Liver (tissue), 9 donors: Measurements from ENCODE around the gene ADCY10. TPM values are rescaled to one million over a fixed set of nuclear protein-coding genes. Genes with fewer than 3 reads are reported as not detected.

Source experiments
- DNase-seq: peaks from one replicate; pipeline ENCODE4 v3.0.0-alpha.2; 2017; ENCODE audit warnings: low spot score
- H3K27ac ChIP-seq, 2 donors: one replicate each; pipeline ENCODE4 v1.7.0; 2013; ENCODE audit warnings: inconsistent platforms in 2 of 2, low read length in 2 of 2, control low read depth in 1 of 2, low read depth in 1 of 2, mild to moderate bottlenecking in 1 of 2
- H3K27me3 ChIP-seq, 4 donors: one replicate each; pipeline versions ENCODE4 v1.6.1 to v1.7.0; 2013; ENCODE audit warnings: low read length in 3 of 4, inconsistent platforms in 1 of 4, mild to moderate bottlenecking in 1 of 4, moderate library complexity in 1 of 4; ENCODE audit not compliant: control insufficient read depth in 4 of 4, insufficient read depth in 4 of 4
- H3K36me3 ChIP-seq, 4 donors: one replicate each; pipeline versions ENCODE4 v1.6.1 to v1.7.0; 2013; ENCODE audit warnings: low read length in 3 of 4, mild to moderate bottlenecking in 3 of 4, low read depth in 1 of 4, moderate library complexity in 1 of 4; ENCODE audit not compliant: control insufficient read depth in 4 of 4, insufficient read depth in 3 of 4
- H3K4me1 ChIP-seq, 4 donors: one replicate each; pipeline versions ENCODE4 v1.6.1 to v1.7.0; 2013; ENCODE audit warnings: low read length in 3 of 4, mild to moderate bottlenecking in 3 of 4, moderate library complexity in 1 of 4; ENCODE audit not compliant: control insufficient read depth in 4 of 4, insufficient read depth in 4 of 4
- H3K4me3 ChIP-seq, 3 donors: one replicate each; pipeline versions ENCODE4 v1.6.1 to v1.7.0; 2013; ENCODE audit warnings: low read length in 3 of 3, control low read depth in 1 of 3, low read depth in 1 of 3, mild to moderate bottlenecking in 1 of 3
- H3K9ac ChIP-seq, 2 donors: one replicate each; pipeline ENCODE4 v1.7.0; 2013; ENCODE audit warnings: low read length in 2 of 2, mild to moderate bottlenecking in 2 of 2, moderate library complexity in 2 of 2, control low read depth in 1 of 2, low read depth in 1 of 2
- H3K9me3 ChIP-seq, 4 donors: one replicate each; pipeline versions ENCODE4 v1.6.1 to v1.7.0; 2013; ENCODE audit warnings: low read length in 3 of 4; ENCODE audit not compliant: control insufficient read depth in 4 of 4
- CTCF ChIP-seq: fragments of 150-350 bp; IDR thresholded peaks from 2 replicates; pipeline ENCODE4 v1.5.1; 2017; ENCODE audit warnings: improper control_type of control experiment, low read depth, low read length; ENCODE audit not compliant: missing input control
- EGR1 ChIP-seq, 2 donors: IDR thresholded peaks; 2 replicates each; pipeline ENCODE4 v1.6.1; 2016 to 2018; ENCODE audit warnings: antibody characterized with exemption in 2 of 2, low read depth in 2 of 2
- FOXA1 ChIP-seq: IDR thresholded peaks from 2 replicates; pipeline ENCODE4 v1.6.1; 2016; ENCODE audit warnings: antibody characterized with exemption
- FOXA2 ChIP-seq: IDR thresholded peaks from 2 replicates; pipeline ENCODE4 v1.6.1; 2016; ENCODE audit warnings: antibody characterized with exemption
- GABPA ChIP-seq, 2 donors: IDR thresholded peaks in 1 of 2; conservative IDR thresholded peaks in 1 of 2; 2 replicates each; pipeline ENCODE4 v1.6.1; 2016; ENCODE audit warnings: antibody characterized with exemption in 2 of 2, mild to moderate bottlenecking in 1 of 2, moderate library complexity in 1 of 2
- HNF4A ChIP-seq, 2 donors: conservative IDR thresholded peaks; 2 replicates each; pipeline ENCODE4 v1.6.1; 2016; ENCODE audit warnings: antibody characterized with exemption in 2 of 2, mild to moderate bottlenecking in 2 of 2
- HNF4G ChIP-seq: IDR thresholded peaks from 2 replicates; pipeline ENCODE4 v1.6.1; 2016; ENCODE audit warnings: antibody characterized with exemption
- JUND ChIP-seq, 2 donors: IDR thresholded peaks; 2 replicates each; pipeline ENCODE4 v1.6.1; 2016; ENCODE audit warnings: antibody characterized with exemption in 2 of 2
- MAX ChIP-seq: IDR thresholded peaks from 2 replicates; pipeline ENCODE4 v1.6.1; 2016; ENCODE audit warnings: antibody characterized with exemption
- NR2F2 ChIP-seq: IDR thresholded peaks from 2 replicates; pipeline ENCODE4 v1.6.1; 2016; ENCODE audit warnings: antibody characterized with exemption
- RAD21 ChIP-seq, 2 donors: IDR thresholded peaks; 2 replicates each; pipeline ENCODE4 v1.6.1; 2016; ENCODE audit warnings: antibody characterized with exemption in 2 of 2, mild to moderate bottlenecking in 2 of 2
- REST ChIP-seq: IDR thresholded peaks from 2 replicates; pipeline ENCODE4 v1.6.1; 2016; ENCODE audit warnings: antibody characterized with exemption, mild to moderate bottlenecking
- RXRA ChIP-seq, 2 donors: IDR thresholded peaks; 2 replicates each; pipeline ENCODE4 v1.6.1; 2017 to 2018; ENCODE audit warnings: antibody characterized with exemption in 2 of 2, mild to moderate bottlenecking in 1 of 2
- SP1 ChIP-seq: IDR thresholded peaks from 2 replicates; pipeline ENCODE4 v1.6.1; 2018; ENCODE audit warnings: antibody characterized with exemption, mild to moderate bottlenecking
- TAF1 ChIP-seq: conservative IDR thresholded peaks from 2 replicates; pipeline ENCODE4 v1.6.1; 2016; ENCODE audit warnings: antibody characterized with exemption, mild to moderate bottlenecking
- YY1 ChIP-seq: IDR thresholded peaks from 2 replicates; pipeline ENCODE4 v1.6.1; 2016; ENCODE audit warnings: antibody characterized with exemption, mild to moderate bottlenecking
- WGBS: extraction: QIAGEN DNeasy Blood & Tissue Kit; methylation state at CpG from one replicate; pipeline ENCODE4 v1.1.7; 2013; 5-methylcytosine and 5-hydroxymethylcytosine counted together
- polyA plus RNA-seq, 2 donors: library from polyadenylated mRNA; stranded (reverse) in 1 of 2; unstranded in 1 of 2; fragments of 200-250 nt in 1 of 2; fragments of >200 nt in 1 of 2; fragmentation: Nextera tagmentation in 1 of 2; extraction: Ambion mirVana in 1 of 2; gene quantifications; one replicate each; pipeline versions ENCODE4 v1.2.1 to v1.2.3, GENCODE V29; 2013 to 2015
- total RNA-seq, 2 donors: library from RNA; depleted of rRNA; stranded (reverse); fragments of >200 nt; gene quantifications; one replicate each; pipeline ENCODE4 v1.2.3, GENCODE V29; 2014
- TF ChIP-seq, protein P1 (sequence below): IDR thresholded peaks from 2 replicates; pipeline ENCODE4 v1.6.1; 2016; ENCODE audit warnings: antibody characterized with exemption
- TF ChIP-seq, protein P2 (sequence below): IDR thresholded peaks from 2 replicates; pipeline ENCODE4 v1.6.1; 2016; ENCODE audit warnings: antibody characterized with exemption
- donor health status: healthy.
- donor health status: healthy.
- donor health status: healthy.
- donor health status: healthy.
- donor health status: healthy.

The ADCY10 gene
- total and polyA plus RNA-seq, 4 donors, result 0.89 to 4.7 (median 2.3) TPM

DNA sequence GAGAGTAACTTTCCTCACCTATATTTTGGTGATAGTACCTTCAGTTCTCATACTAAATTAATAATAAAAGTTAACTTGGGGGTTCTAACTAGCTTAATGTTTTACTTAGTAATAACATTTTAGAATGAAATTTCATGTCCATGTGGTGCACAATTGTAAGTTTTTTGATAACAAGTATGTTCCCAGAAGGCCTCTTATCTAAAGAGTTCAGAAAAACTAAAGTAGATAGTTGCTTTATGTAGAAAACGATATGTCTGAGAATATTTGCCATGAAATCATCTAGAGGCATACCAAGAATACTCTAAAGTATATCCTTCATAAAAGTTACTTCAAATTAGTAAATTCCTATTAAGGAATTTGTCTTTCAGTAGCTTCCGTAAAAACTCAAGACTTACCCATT lies 10.2 kb upstream of the ADCY10 start:
- 92% methylated on average over 2 of the region's 2 CpGs for WGBS
- H3K27me3 ChIP-seq, result no peaks in the 10 kb centered on the region
- DNase-seq, result no peak
- no peak overlapping the region for H3K9ac ChIP-seq
- no peaks in the 10 kb centered on the region for H3K9me3 ChIP-seq
- no peak for TF ChIP-seq EGR1 (IDR thresholded peaks at IDR 0.05; ENCODE audit: low read depth in 2 of 2)
- no peak for TF ChIP-seq RAD21 (IDR thresholded peaks at IDR 0.05)
- TF ChIP-seq NR2F2, result no peak
- TF ChIP-seq TAF1, result no peak
- TF ChIP-seq HNF4A (conservative IDR thresholded peaks at IDR 0.05), result no peak
- no peak for TF ChIP-seq MAX
- no peak for TF ChIP-seq CTCF
- no peak for TF ChIP-seq FOXA2
- no peak for TF ChIP-seq YY1
- TF ChIP-seq FOXA1, result no peak
- TF ChIP-seq SP1, result no peak
- TF ChIP-seq, protein P1, sequence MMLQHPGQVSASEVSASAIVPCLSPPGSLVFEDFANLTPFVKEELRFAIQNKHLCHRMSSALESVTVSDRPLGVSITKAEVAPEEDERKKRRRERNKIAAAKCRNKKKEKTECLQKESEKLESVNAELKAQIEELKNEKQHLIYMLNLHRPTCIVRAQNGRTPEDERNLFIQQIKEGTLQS, result no peak
- TF ChIP-seq, protein P2, sequence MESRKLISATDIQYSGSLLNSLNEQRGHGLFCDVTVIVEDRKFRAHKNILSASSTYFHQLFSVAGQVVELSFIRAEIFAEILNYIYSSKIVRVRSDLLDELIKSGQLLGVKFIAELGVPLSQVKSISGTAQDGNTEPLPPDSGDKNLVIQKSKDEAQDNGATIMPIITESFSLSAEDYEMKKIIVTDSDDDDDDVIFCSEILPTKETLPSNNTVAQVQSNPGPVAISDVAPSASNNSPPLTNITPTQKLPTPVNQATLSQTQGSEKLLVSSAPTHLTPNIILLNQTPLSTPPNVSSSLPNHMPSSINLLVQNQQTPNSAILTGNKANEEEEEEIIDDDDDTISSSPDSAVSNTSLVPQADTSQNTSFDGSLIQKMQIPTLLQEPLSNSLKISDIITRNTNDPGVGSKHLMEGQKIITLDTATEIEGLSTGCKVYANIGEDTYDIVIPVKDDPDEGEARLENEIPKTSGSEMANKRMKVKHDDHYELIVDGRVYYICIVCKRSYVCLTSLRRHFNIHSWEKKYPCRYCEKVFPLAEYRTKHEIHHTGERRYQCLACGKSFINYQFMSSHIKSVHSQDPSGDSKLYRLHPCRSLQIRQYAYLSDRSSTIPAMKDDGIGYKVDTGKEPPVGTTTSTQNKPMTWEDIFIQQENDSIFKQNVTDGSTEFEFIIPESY, result no peak
- TF ChIP-seq GABPA (IDR thresholded peaks at IDR 0.05 in 1 of 2, conservative IDR thresholded peaks at IDR 0.05 in 1 of 2), result no peak
- TF ChIP-seq HNF4G, result no peak
- no peak for TF ChIP-seq REST
- no peak for TF ChIP-seq RXRA (IDR thresholded peaks at IDR 0.05)
- TF ChIP-seq JUND (IDR thresholded peaks at IDR 0.05), result no peak
- peaks cover 0 to 5% (median 1%) of the 10 kb centered on the region in 4 donors for H3K36me3 ChIP-seq
- H3K4me3 ChIP-seq, result no peak overlapping the region
- peaks cover 4 to 58% (median 25%) of the 10 kb centered on the region in 4 donors for H3K4me1 ChIP-seq
- H3K27ac ChIP-seq, result no peak overlapping the region
